Trophoblast cell (in vitro differentiated cells and primary cell): ENCODE measurements around the gene MGMT.

Source experiments
- DNase-seq, 2 donors: peaks; one replicate each; pipeline ENCODE4 v3.0.0-alpha.2; 2016
- H2AFZ ChIP-seq: 2 replicates; pipeline ENCODE4 v1.6.1; 2013; ENCODE audit warnings: low read length, moderate library complexity, mild to moderate bottlenecking; ENCODE audit not compliant: insufficient read depth, poor library complexity
- H2AK5ac ChIP-seq: 2 replicates; pipeline ENCODE4 v1.6.1; 2013; ENCODE audit warnings: mild to moderate bottlenecking, low read length
- H2BK120ac ChIP-seq: 2 replicates; pipeline ENCODE4 v1.6.1; 2013; ENCODE audit warnings: low read length, mild to moderate bottlenecking, moderate library complexity; ENCODE audit not compliant: insufficient read depth, poor library complexity
- H2BK12ac ChIP-seq: 2 replicates; pipeline ENCODE4 v1.6.1; 2013; ENCODE audit warnings: mild to moderate bottlenecking, low read length, moderate library complexity
- H2BK5ac ChIP-seq: 2 replicates; pipeline ENCODE4 v1.6.1; 2013; ENCODE audit warnings: low read length, low read depth, moderate library complexity, mild to moderate bottlenecking; ENCODE audit not compliant: poor library complexity
- H3K14ac ChIP-seq: 2 replicates; pipeline ENCODE4 v1.6.1; 2013; ENCODE audit warnings: mild to moderate bottlenecking, low read length
- H3K18ac ChIP-seq: 2 replicates; pipeline ENCODE4 v1.6.1; 2013; ENCODE audit warnings: mild to moderate bottlenecking, low read length
- H3K23ac ChIP-seq: 2 replicates; pipeline ENCODE4 v1.6.1; 2013; ENCODE audit warnings: low read length
- H3K27ac ChIP-seq: 2 replicates; pipeline ENCODE4 v1.5.1; 2013; ENCODE audit warnings: low read depth, mild to moderate bottlenecking, inconsistent platforms, low read length, moderate library complexity
- H3K27me3 ChIP-seq: 2 replicates; pipeline ENCODE4 v1.6.1; 2013; ENCODE audit warnings: inconsistent platforms, mild to moderate bottlenecking, low read length, moderate library complexity; ENCODE audit not compliant: insufficient read depth
- H3K36me3 ChIP-seq, 2 experiments: 1 replicate in 1 of 2; 2 replicates in 1 of 2; pipeline ENCODE4 v1.6.1; 2013; ENCODE audit warnings: low read length in 2 of 2, mild to moderate bottlenecking in 2 of 2, moderate library complexity in 1 of 2; ENCODE audit not compliant: insufficient read depth in 2 of 2, control insufficient read depth in 1 of 2
- H3K4ac ChIP-seq: 2 replicates; pipeline ENCODE4 v1.6.1; 2013; ENCODE audit warnings: low read depth, mild to moderate bottlenecking, low read length, moderate library complexity
- H3K4me1 ChIP-seq, 2 experiments: 1 replicate in 1 of 2; 2 replicates in 1 of 2; pipeline ENCODE4 v1.6.1; 2013; ENCODE audit warnings: low read length in 2 of 2, mild to moderate bottlenecking in 2 of 2, moderate library complexity in 1 of 2; ENCODE audit not compliant: insufficient read depth in 2 of 2, control insufficient read depth in 1 of 2
- H3K4me2 ChIP-seq: 2 replicates; pipeline ENCODE4 v1.6.1; 2013; ENCODE audit warnings: inconsistent platforms, mild to moderate bottlenecking, low read length, moderate library complexity
- H3K4me3 ChIP-seq: 2 replicates; pipeline ENCODE4 v1.5.1; 2013; ENCODE audit warnings: mild to moderate bottlenecking, low read depth, low read length, inconsistent platforms
- H3K79me1 ChIP-seq: one replicate; pipeline ENCODE4 v1.6.1; 2013; ENCODE audit warnings: low read length
- H3K79me2 ChIP-seq: 2 replicates; pipeline ENCODE4 v1.6.1; 2013; ENCODE audit warnings: low read length, mild to moderate bottlenecking; ENCODE audit not compliant: control insufficient read depth, insufficient read depth, poor library complexity
- H3K9ac ChIP-seq: 2 replicates; pipeline ENCODE4 v1.6.1; 2013; ENCODE audit warnings: mild to moderate bottlenecking, low read length
- H3K9me3 ChIP-seq: 2 replicates; pipeline ENCODE4 v1.6.1; 2013; ENCODE audit warnings: low read depth, mild to moderate bottlenecking, control low read depth, inconsistent platforms, low read length; ENCODE audit not compliant: insufficient read depth
- H4K12ac ChIP-seq: 2 replicates; pipeline ENCODE4 v1.6.1; 2013; ENCODE audit warnings: low read depth, mild to moderate bottlenecking, low read length, moderate library complexity
- H4K8ac ChIP-seq: 2 replicates; pipeline ENCODE4 v1.6.1; 2013; ENCODE audit warnings: low read depth, mild to moderate bottlenecking, low read length, moderate library complexity
- H4K91ac ChIP-seq: one replicate; pipeline ENCODE4 v1.6.1; 2013; ENCODE audit warnings: low read depth, mild to moderate bottlenecking, low read length, moderate library complexity
- WGBS: extraction: QIAGEN DNeasy Blood & Tissue Kit; methylation state at CpG from one replicate; pipeline ENCODE4 v1.1.7; 2013; ENCODE audit warnings: missing lambda C conversion rate; ENCODE audit not compliant: insufficient read length, insufficient coverage; ENCODE audit errors: extremely low coverage; 5-methylcytosine and 5-hydroxymethylcytosine counted together

MGMT gene

GRCh38 chr10:129710510-129710847, 243.4 kb downstream of the MGMT start:
- no peak overlapping the region for H3K18ac ChIP-seq
- DNase-seq = no peak
- H3K9me3 ChIP-seq = no peaks in the 10 kb centered on the region
- H4K8ac ChIP-seq = no peak overlapping the region
- H4K91ac ChIP-seq = no peak overlapping the region
- H2AFZ ChIP-seq = no peak overlapping the region
- no peak overlapping the region for H3K23ac ChIP-seq
- H3K4me3 ChIP-seq = no peak overlapping the region
- no peaks in the 10 kb centered on the region for H3K27me3 ChIP-seq
- H2BK5ac ChIP-seq = no peak overlapping the region
- H4K12ac ChIP-seq = no peak overlapping the region
- WGBS = no CpG with 5 or more reads among the region's 4 CpGs
- H2BK120ac ChIP-seq = no peak overlapping the region
- H3K9ac ChIP-seq = no peak overlapping the region
- H3K4me1 ChIP-seq = no peaks in the 10 kb centered on the region
- H2BK12ac ChIP-seq = no peak overlapping the region
- H3K27ac ChIP-seq = no peak overlapping the region
- H3K79me1 ChIP-seq = no peaks in the 10 kb centered on the region
- no peaks in the 10 kb centered on the region for H3K36me3 ChIP-seq
- no peak overlapping the region for H2AK5ac ChIP-seq
- no peaks in the 10 kb centered on the region for H3K79me2 ChIP-seq
- no peak overlapping the region for H3K4ac ChIP-seq
- H3K4me2 ChIP-seq = no peak overlapping the region
- no peak overlapping the region for H3K14ac ChIP-seq

- Histone ChIP-seq H3K4me2 (no peak overlapping the region), H3K18ac (no peak overlapping the region), H2BK12ac (no peak overlapping the region), H3K9me3 (no peaks in the 10 kb centered on the region), H2AFZ (no peak overlapping the region), H3K27ac (no peak overlapping the region), H3K14ac (no peak overlapping the region), H4K12ac (no peak overlapping the region), H2BK5ac (no peak overlapping the region), H3K23ac (no peak overlapping the region), H3K79me2 (no peaks in the 10 kb centered on the region), H4K8ac (no peak overlapping the region), H3K4me3 (no peak overlapping the region), H4K91ac (no peak overlapping the region), H3K9ac (no peak overlapping the region), H2BK120ac (no peak overlapping the region), H3K36me3 (no peaks in the 10 kb centered on the region), H3K27me3 (no peaks in the 10 kb centered on the region), H2AK5ac (no peak overlapping the region), H3K4me1 (no peaks in the 10 kb centered on the region), H3K79me1 (no peaks in the 10 kb centered on the region), H3K4ac (no peak overlapping the region)
- WGBS = no CpG with 5 or more reads among the region's 6 CpGs
- DNase-seq = no peak
These were observed 244.2 kb downstream of the MGMT start for GRCh38 chr10:129711291-129711690.

GRCh38 chr10:129712000-129712399, 245.0 kb downstream of the MGMT start:
- Histone ChIP-seq H3K27me3 (no peaks in the 10 kb centered on the region), H2AFZ (no peak overlapping the region), H3K4me2 (no peak overlapping the region), H2BK12ac (no peak overlapping the region), H3K4me1 (no peaks in the 10 kb centered on the region), H4K8ac (no peak overlapping the region), H3K79me1 (no peaks in the 10 kb centered on the region), H4K12ac (no peak overlapping the region), H3K4ac (no peak overlapping the region), H2BK120ac (no peak overlapping the region), H3K9me3 (no peaks in the 10 kb centered on the region), H3K14ac (no peak overlapping the region), H3K4me3 (no peak overlapping the region), H2AK5ac (no peak overlapping the region), H3K27ac (no peak overlapping the region), H3K36me3 (no peaks in the 10 kb centered on the region), H4K91ac (no peak overlapping the region), H3K79me2 (no peaks in the 10 kb centered on the region), H2BK5ac (no peak overlapping the region), H3K9ac (no peak overlapping the region), H3K18ac (no peak overlapping the region), H3K23ac (no peak overlapping the region)
- no peak for DNase-seq
- no CpG with 5 or more reads among the region's 8 CpGs for WGBS

GRCh38 chr10:129713659-129714265, 246.7 kb downstream of the MGMT start:
- no peak overlapping the region for H3K23ac ChIP-seq
- H4K8ac ChIP-seq = no peak overlapping the region
- H2BK5ac ChIP-seq = no peak overlapping the region
- no peaks in the 10 kb centered on the region for H3K79me1 ChIP-seq
- H2AK5ac ChIP-seq = no peak overlapping the region
- no peak overlapping the region for H3K9ac ChIP-seq
- H3K9me3 ChIP-seq = no peaks in the 10 kb centered on the region
- H3K4me1 ChIP-seq = no peaks in the 10 kb centered on the region
- no peak overlapping the region for H2BK12ac ChIP-seq
- H2BK120ac ChIP-seq = no peak overlapping the region
- DNase-seq = no peak
- H3K14ac ChIP-seq = no peak overlapping the region
- H3K18ac ChIP-seq = no peak overlapping the region
- no peak overlapping the region for H2AFZ ChIP-seq
- H3K4me2 ChIP-seq = no peak overlapping the region
- no peak overlapping the region for H4K12ac ChIP-seq
- H4K91ac ChIP-seq = no peak overlapping the region
- no CpG with 5 or more reads among the region's 14 CpGs for WGBS
- no peak overlapping the region for H3K4ac ChIP-seq
- H3K27ac ChIP-seq = no peak overlapping the region
- H3K36me3 ChIP-seq = no peaks in the 10 kb centered on the region
- H3K27me3 ChIP-seq = no peaks in the 10 kb centered on the region
- no peaks in the 10 kb centered on the region for H3K79me2 ChIP-seq
- H3K4me3 ChIP-seq = no peak overlapping the region
